NT2/D1 (cell line): Measurements from ENCODE around the gene PRKG1.

Experiments used
- DNase-seq: peaks from one replicate; pipeline ENCODE4 v3.0.0-alpha.2; 2011; ENCODE audit warnings: low read depth, low spot score
- H3K27me3 ChIP-seq: 2 replicates; pipeline ENCODE4 v1.6.0; 2011; ENCODE audit warnings: mild to moderate bottlenecking; ENCODE audit not compliant: insufficient read length, insufficient read depth
- H3K36me3 ChIP-seq: 2 replicates; pipeline ENCODE4 v1.6.1; 2011; ENCODE audit warnings: mild to moderate bottlenecking, low read length, mixed read lengths; ENCODE audit not compliant: insufficient read depth, insufficient read length
- H3K4me1 ChIP-seq: 2 replicates; pipeline ENCODE4 v1.5.1; 2011; ENCODE audit not compliant: insufficient read depth, insufficient read length
- H3K4me3 ChIP-seq: 2 replicates; pipeline ENCODE4 v1.5.1; 2011; ENCODE audit warnings: low read depth; ENCODE audit not compliant: insufficient read length
- H3K9ac ChIP-seq: 2 replicates; pipeline ENCODE4 v1.6.0; 2011; ENCODE audit warnings: low read depth; ENCODE audit not compliant: insufficient read length
- H3K9me3 ChIP-seq: 2 replicates; pipeline ENCODE4 v1.5.1; 2011; ENCODE audit warnings: mild to moderate bottlenecking, low read length; ENCODE audit not compliant: insufficient read depth
- SUZ12 ChIP-seq: IDR thresholded peaks from 2 replicates; pipeline ENCODE4 v1.6.1; 2011; ENCODE audit not compliant: insufficient read length, insufficient read depth; ENCODE audit errors: extremely low read depth
- YY1 ChIP-seq: IDR thresholded peaks from 2 replicates; pipeline ENCODE4 v1.6.1; 2011; ENCODE audit not compliant: insufficient read length, insufficient read depth
- ZNF274 ChIP-seq: IDR thresholded peaks from 2 replicates; pipeline ENCODE4 v1.6.1; 2011; ENCODE audit warnings: mild to moderate bottlenecking, low read depth, low read length

The PRKG1 gene

DNA sequence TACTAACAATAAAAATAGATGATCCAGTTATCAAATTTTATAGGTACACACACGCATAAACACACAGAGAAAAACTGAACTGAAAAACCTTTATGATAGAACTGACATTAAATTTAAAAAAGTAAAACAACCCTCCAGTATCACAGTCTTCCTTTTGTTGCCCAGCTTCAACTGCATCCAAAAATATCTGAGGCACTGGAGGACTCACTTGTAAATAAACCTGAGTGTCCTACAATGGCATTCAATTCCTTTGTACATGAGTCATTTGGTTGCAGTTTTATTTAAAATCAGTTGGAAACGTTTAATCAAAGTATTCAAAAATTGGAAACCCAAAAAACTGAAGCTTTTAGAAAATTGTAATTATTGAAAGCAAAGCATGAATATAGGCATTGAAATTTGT lies 890.3 kb downstream of the PRKG1 start:
- Histone ChIP-seq H3K27me3 (no peaks in the 10 kb centered on the region), H3K36me3 (no peaks in the 10 kb centered on the region), H3K4me3 (no peak overlapping the region), H3K4me1 (no peaks in the 10 kb centered on the region), H3K9ac (no peak overlapping the region), H3K9me3 (no peaks in the 10 kb centered on the region)
- TF ChIP-seq ZNF274 (no peak), SUZ12 (no peak), YY1 (no peak)
- no peak for DNase-seq

DNA sequence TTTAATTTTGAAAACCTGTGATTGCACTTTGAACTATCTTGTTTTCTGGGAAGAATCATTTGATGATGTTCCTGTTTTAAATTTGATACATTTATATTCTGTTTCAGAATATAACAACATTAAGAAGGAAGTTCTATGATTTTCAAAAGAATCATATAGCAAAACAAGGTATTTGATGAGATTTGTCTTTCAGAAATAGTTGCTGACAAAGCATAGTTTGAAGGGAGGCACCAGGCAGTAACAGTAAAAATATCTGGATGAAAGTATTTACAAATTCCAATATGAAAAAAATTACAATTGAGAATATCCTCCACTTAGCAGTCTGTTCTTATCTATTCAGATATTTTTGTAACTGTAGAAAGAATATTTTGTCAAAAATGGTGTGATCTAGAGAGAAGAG lies 891.2 kb downstream of the PRKG1 start:
- no peak for DNase-seq
- no peaks in the 10 kb centered on the region for H3K36me3 ChIP-seq
- no peaks in the 10 kb centered on the region for H3K27me3 ChIP-seq
- H3K4me1 ChIP-seq, result no peaks in the 10 kb centered on the region
- H3K4me3 ChIP-seq, result no peak overlapping the region
- TF ChIP-seq SUZ12 (no peak), YY1 (no peak), ZNF274 (no peak)
- no peaks in the 10 kb centered on the region for H3K9me3 ChIP-seq
- no peak overlapping the region for H3K9ac ChIP-seq

GRCh38 chr10:51972733-51973346 lies 898.6 kb downstream of the PRKG1 start:
- no peak for DNase-seq
- Histone ChIP-seq H3K4me3 (no peak overlapping the region), H3K27me3 (no peaks in the 10 kb centered on the region), H3K9ac (no peak overlapping the region), H3K36me3 (no peaks in the 10 kb centered on the region), H3K9me3 (no peaks in the 10 kb centered on the region), H3K4me1 (no peaks in the 10 kb centered on the region)
- TF ChIP-seq YY1 (no peak), SUZ12 (no peak), ZNF274 (no peak)

GRCh38 chr10:51980752-51981151 lies 906.5 kb downstream of the PRKG1 start:
- Histone ChIP-seq H3K9me3 (no peaks in the 10 kb centered on the region), H3K4me3 (no peak overlapping the region), H3K27me3 (no peaks in the 10 kb centered on the region), H3K4me1 (no peaks in the 10 kb centered on the region), H3K9ac (no peak overlapping the region), H3K36me3 (no peaks in the 10 kb centered on the region)
- no peak for DNase-seq
- TF ChIP-seq YY1 (no peak), ZNF274 (no peak), SUZ12 (no peak)

GRCh38 chr10:51981731-51982130 lies 907.4 kb downstream of the PRKG1 start:
- Histone ChIP-seq H3K9ac (no peak overlapping the region), H3K4me3 (no peak overlapping the region), H3K4me1 (no peaks in the 10 kb centered on the region), H3K9me3 (no peaks in the 10 kb centered on the region), H3K27me3 (no peaks in the 10 kb centered on the region), H3K36me3 (no peaks in the 10 kb centered on the region)
- no peak for DNase-seq
- TF ChIP-seq SUZ12, result no peak
- TF ChIP-seq YY1, result no peak
- no peak for TF ChIP-seq ZNF274

GRCh38 chr10:51983481-51983880 lies 909.2 kb downstream of the PRKG1 start:
- H3K4me3 ChIP-seq, result no peak overlapping the region
- no peaks in the 10 kb centered on the region for H3K36me3 ChIP-seq
- no peak for DNase-seq
- no peaks in the 10 kb centered on the region for H3K9me3 ChIP-seq
- no peaks in the 10 kb centered on the region for H3K4me1 ChIP-seq
- TF ChIP-seq YY1, result no peak
- TF ChIP-seq SUZ12, result no peak
- no peak for TF ChIP-seq ZNF274
- no peaks in the 10 kb centered on the region for H3K27me3 ChIP-seq
- no peak overlapping the region for H3K9ac ChIP-seq

- H3K9ac ChIP-seq, result no peak overlapping the region
- no peak for TF ChIP-seq ZNF274
- H3K9me3 ChIP-seq, result no peaks in the 10 kb centered on the region
- no peaks in the 10 kb centered on the region for H3K27me3 ChIP-seq
- H3K36me3 ChIP-seq, result no peaks in the 10 kb centered on the region
- DNase-seq, result no peak
- H3K4me3 ChIP-seq, result no peak overlapping the region
- H3K4me1 ChIP-seq, result no peaks in the 10 kb centered on the region
These were observed 911.0 kb downstream of the PRKG1 start for GRCh38 chr10:51985336-51985735.

GRCh38 chr10:51986516-51986915 lies 912.2 kb downstream of the PRKG1 start:
- no peaks in the 10 kb centered on the region for H3K36me3 ChIP-seq
- no peak overlapping the region for H3K4me3 ChIP-seq
- no peaks in the 10 kb centered on the region for H3K27me3 ChIP-seq
- no peaks in the 10 kb centered on the region for H3K4me1 ChIP-seq
- H3K9me3 ChIP-seq, result no peaks in the 10 kb centered on the region
- TF ChIP-seq SUZ12 (no peak), YY1 (no peak), ZNF274 (no peak)
- H3K9ac ChIP-seq, result no peak overlapping the region
- no peak for DNase-seq
